Ureter (tissue), 1 donor: ENCODE data around the gene MATN3. TPM values are rescaled to one million over a fixed set of nuclear protein-coding genes. Genes with fewer than 3 reads are reported as not detected.

Source experiments
- DNase-seq: peaks from one replicate; pipeline ENCODE4 v3.0.0-alpha.2; 2020; ENCODE audit warnings: low spot score
- total RNA-seq: library from RNA; stranded (reverse); gene quantifications from one replicate; pipeline ENCODE4 v1.2.4, GENCODE V29; 2023
- donor health status: DM: yes; HTN: yes; CAD: no.

MATN3 gene
- total RNA-seq, 1 donor from 2014 or later: 2.2 TPM

DNA sequence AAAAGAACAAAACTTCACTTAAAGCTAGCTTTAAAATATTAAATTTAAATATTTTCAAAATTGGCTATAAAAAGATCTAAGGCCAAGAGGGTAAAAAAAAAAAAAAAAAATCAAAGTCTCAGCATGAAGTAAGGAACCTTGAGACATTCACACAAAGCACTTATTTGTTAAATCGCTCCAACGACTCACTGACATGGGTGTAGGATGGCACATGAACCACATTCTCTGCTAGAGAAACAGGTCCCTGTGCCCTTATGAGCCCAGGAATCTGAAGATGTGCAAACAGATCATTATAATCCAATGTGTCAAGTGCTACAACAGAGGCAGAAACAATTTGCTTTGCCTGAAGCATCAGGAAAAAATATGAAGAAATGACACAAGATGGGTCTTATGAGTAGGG lies 25.2 kb upstream of the MATN3 start:
- no peak for DNase-seq

DNA sequence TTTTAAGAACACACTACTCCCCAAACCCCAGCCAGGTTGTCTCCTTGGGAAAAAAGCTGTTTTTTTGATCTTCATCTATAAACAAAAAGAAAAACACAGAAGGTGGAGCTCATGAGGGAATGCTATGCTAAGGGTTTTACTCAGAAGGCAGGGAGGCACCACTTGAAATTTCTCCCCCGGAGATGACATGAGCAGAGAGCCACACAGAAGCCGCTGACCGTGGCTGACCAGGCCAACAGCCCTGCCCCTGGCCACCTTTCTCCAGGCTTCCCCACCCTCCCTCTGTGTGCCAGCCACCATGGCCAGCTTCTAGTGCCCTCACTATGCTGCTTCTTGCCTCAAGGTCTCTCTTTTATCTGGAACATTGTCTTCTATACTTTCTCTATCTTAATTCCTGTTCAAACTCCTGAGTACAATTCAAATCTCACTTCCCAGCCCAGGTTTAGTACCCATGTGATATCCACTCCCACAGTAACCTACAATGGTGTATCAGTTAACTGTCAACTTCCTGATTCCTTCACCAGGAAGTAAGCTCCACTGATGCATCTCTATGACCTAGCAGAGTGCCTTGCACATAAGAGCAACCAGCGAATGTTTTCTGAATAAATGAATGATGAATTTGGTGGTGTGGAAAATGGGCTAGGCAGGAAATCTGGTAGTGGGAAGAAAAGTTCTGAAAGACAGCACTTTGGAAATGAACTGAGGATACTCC lies 23.6 kb upstream of the MATN3 start:
- DNase-seq: no peak

DNA sequence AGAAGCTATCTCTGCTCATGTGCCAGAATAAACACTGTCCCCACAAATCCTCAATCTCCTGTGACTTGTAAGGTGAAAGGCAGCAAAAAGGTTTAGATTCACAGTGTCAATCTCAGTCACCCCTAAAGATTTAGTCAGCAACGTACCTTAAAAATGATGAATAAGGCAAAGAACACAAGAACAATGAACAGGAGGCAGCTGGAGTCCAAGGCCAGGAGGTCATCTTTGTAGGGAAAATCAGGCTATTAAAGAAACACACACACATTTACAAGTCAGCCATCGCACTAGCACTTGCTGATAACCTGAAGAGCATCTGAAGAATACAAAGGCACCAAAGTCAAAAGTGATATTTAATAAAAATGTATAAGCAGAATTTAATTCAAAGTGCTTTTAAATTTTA lies 22.4 kb upstream of the MATN3 start:
- DNase-seq: no peak

DNA sequence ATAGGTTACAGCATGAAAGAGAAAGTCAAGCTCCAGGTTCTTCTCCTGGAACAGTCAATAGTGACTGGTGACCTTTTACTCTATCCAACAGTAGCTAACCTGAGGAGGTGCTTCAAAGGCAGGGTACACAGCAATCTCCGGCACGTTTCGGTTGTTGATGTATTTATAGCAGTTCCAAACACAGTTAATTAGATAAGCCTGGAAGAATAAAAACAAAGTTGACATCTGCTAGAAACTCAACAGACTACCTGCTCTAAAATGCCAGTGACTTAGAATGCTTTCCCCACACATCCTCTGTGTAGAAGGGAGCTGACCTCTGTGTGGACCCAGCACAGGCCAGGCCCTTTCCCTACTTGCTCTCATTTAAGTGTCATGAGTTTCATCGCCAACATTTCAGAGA lies 21.8 kb upstream of the MATN3 start:
- no peak for DNase-seq

DNA sequence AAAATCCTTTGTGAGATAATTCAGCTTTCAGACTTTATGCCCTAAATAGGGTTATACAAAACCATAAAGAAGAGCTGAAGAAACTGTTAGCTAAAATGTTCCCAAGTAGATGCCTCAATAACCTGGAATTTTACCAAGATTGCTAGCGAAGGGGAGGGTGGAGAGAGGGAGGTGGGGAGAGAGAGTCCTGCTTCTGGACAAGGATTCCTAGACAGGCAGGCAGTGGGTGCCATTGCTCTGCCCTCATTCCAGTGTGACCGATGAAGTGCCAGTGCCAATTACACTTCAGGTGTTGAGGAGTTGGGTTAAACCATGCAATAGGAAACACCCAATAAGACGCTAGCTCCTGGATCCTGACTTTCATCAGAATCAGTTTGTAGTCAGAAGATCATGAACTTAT lies 20.9 kb upstream of the MATN3 start:
- no peak for DNase-seq

DNA sequence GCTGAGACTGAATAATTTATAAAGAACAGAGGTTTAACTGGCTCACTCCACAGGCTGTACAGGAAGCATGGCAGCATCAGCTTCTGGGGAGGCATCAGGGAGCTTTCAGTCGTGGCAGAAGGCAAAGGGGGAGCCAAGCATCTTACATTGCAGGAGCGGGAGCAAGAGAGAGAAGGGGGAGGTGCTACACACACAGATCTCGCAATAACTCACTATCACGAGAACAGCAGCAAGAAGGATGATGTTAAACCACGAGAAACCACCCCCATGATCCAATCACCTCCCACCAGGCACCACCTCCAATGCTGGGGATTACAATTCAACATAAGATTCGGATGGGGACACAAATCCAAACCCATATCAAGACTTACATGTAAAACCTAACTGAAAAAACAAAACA lies 17.8 kb upstream of the MATN3 start:
- no peak for DNase-seq

DNA sequence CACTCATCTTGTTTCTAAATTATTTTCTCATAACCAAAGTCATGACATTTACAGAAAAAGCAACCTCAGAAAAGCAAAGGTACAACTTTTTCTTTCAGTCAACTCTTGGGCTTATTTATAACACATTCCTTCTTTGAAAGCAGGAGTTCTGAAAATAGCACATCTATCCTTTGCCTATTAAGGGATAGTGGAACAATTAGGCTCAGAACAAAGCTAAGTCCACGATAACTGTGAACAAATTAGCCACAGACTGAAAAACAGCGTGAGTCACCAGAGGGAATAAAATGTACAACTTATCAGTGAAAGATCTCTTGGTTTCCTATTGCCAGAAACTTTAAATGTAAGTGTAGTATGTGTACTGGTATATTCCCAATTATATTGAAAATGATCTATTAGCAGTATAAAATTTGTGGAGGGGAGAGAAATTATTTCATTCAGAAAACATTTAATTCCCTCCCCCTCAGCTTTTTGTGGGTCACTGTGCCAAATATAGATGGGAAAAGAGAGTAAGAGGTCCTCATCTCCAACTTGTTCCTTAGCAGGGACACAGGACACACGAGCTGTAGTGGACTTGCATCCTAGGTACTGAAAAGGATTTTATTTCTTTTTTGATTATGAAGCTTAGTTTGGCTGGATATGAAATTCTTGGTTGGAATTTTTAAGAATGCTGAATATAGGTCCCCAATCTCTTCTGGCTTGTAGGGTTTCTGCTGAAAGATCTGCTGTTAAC lies 15.4 kb upstream of the MATN3 start:
- DNase-seq: no peak

DNA sequence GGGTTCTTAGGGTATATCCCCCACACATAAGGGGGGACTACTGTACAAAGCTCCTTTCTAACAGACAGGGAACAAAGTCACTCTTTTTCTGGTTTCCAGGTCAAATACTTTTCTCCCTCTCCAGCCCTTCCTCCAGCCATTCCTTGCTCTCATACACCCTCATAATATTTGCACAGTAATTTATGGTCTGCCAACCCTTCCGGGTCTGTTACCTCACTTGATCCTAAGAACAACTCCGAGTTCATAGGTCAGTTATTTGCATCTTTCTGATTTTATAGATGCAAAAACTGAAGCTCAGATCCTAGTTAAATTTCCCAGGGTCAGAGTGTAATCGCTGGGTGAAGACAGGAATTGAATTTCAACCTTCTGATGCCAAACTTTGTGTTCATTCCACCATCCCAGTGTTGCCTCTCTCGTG lies 14.8 kb upstream of the MATN3 start:
- DNase-seq: no peak

DNA sequence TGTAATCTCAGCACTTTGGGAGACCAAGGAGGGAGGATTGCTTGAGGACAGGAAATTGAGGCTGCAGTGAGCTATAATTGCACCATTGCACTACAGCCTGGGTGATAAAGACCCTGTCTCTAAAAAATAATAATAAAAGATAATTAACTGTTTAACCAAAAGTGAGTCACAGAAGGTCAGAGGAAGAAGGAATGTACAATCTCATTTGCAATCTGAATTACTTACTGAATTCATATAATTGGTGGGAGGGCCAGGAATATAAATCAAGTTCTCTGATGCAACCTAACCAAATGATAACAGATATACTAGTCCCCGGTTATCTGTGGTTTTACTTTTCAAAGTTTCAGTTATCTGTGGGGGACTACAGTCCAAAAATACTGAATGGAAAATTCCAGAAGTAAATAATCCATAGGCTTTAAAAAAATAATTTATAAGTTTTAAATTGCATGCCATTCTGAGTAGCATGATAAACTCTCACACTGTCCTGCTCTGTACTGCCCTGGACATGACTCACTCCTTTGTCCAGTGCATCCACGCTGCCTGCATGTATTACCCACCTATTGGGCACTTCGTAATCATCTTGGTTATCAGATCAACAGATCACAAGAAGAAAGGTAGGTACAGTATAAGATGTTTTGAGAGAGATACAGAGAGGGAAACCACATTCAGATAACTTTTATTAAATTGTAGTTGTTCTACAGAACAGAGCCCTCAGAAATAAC lies 12.8 kb upstream of the MATN3 start:
- no peak for DNase-seq

DNA sequence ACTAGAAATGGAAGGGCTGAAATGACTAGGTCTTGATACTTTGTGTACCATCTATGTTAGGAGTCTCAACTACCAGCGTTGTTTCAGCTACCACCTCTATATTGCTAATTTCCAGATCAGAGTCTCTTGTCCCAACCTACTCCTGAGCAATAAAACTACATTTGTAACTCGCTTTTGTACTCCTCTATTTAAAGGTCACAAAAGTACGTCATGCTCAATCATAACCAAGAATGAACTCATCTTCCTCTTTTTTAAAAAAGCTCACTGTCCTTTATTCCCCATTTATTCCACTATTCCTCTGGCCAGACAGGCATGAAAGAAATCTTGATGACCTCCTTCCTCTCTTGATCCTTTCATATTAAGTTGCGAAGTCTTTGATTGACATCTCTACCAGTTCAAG lies 11.2 kb upstream of the MATN3 start:
- no peak for DNase-seq

DNA sequence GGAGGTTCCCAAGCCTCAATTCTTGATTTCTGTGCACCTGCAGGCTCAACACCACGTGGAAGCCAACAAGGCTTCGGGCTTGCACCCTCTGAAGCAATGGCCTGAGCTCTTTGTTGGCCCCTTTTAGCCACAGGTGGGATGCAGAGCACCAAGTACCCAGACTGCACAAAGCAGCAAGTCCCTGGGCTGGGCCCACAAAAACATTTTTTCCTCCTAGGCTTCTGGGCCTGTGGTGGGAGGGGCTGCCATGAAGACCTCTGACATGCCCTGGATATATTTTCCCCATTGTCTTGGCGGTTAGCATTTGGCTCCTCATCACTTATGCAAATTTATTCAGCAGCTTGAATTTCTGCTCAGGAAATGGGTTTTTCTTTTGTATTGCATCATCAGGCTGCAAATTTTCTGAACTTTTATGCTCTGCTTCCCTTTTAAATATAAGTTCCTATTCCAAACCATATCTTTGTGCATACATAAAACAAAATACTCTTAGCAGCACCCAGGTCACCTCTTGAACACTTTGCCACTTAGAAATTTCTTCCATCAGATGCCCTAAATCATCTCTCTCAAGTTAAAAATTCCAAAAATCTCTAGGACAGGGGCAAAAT lies 9.0 kb upstream of the MATN3 start:
- DNase-seq: no peak

DNA sequence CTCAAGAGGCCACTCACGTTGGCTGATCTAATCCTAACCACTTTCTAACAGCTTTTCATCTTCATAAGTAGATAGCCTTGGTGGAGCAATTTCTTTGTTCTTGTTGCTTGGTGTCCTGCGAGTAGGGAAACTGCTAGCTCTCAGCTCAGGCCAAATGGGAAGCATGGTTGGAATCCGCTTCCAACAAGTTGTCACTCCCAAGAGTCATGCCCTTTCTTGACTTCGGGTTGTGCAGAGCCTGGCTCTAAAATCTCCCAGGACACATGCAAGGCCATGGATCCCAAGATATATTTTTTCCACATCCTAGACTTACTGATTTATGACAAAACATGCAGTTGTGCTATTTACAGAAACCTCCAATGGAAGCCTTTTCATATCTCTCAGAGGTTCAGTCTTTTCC lies 7.3 kb upstream of the MATN3 start:
- no peak for DNase-seq

DNA sequence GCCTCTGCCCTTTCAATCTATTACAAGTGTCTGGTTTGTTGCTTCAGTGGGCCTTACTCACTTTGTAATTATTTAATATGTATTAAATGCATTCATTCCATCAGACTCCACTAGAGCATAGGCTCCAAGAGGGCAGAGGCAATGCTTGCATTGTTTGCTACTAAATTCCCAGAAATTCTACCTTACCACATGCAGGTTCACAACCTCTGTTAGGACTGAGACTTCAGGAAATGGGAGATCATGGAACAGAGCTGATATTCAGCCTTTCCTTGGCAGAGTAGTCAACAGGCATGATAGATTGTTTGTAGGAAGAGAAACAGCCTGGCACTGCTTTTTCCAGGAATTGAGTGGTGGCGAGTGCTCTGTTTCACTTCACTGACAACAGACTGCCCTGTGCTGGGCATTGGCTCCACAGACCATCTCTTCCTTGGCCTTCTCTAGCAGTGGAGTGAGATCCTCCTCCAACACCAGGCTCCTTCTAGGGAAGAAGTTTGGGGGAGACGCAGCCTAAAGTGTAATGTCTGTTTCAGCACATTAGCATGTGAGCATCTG lies 6.2 kb upstream of the MATN3 start:
- DNase-seq: no peak

DNA sequence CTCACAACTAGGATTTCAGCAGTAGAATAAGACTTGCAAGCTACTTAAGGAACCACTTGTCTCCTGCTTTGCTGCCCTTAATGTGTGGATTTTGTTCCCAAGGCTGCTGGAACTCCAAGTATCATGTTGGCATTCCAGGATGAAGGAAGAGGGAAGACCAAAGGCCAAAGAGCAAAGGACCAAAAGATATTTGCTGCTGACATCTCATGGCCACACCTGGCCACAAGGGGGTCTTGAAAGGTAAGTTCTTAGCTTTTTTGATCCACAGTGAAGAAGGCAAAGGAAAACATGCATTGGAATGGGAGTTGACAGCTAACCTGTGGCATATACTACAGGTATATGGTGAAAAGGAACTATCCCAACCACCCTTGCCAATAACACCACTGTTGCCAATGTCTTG lies 3.9 kb upstream of the MATN3 start:
- no peak for DNase-seq

DNA sequence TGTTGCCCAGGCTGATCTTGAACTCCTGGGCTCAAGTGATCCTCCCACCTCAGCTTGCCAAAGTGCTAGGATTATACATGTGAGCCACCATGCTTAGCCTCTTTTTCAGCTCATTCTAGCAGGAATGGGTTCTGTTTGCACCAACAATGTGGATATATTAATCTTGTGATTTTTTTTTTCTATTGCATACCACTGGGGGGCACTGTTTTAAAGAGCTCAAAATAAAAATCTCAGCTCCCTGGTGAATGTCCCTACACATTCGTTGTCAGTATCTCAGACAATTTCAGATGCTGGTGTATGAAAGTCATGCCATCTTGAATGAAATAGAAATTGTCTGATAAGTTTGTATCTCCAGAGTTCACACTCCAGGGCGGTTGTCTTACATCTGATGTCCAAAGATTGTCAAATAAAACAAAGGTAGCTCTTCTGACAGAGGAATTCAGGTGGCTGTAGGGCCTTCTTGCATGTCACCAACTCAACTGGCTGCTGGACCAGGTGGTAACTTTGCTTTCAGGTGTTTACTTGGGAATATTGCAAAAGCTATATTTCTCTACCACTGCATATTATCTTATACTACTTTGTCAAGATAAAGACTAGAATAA lies 3.1 kb upstream of the MATN3 start:
- no peak for DNase-seq

DNA sequence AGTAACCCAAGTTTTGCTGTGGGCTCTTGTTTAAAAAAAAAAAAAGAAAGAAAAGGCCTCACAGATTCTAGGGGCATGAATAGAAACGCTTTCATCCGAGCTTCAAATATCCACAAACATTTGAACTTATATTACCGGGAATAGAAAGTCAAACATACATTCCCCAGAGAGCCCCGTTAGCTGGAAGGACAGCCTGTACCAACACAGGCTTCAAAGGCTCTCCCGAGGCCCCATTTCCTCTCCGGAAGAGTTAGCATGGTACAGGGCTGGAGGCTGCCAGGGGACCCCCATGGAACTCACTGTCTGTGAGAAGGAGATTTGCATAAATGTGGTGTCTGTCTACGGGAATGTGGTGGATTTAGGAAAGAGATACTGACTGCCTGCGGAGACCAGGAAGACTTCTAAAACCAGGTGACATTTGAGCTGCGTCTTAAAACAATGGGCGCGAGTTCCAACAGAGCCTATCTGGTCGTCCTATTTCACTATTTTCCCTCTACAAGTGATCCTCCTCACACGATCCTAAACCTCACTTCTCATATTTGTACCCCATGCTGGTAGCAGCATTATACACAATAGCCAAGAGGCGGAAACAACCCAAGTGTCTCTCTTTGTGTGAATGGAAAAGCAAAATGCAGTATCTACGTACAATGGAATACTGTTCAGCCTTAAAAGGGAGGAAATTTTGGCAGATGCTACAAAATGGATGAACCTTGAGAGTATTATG lies 820 bp upstream of the MATN3 start:
- DNase-seq: no peak

DNA sequence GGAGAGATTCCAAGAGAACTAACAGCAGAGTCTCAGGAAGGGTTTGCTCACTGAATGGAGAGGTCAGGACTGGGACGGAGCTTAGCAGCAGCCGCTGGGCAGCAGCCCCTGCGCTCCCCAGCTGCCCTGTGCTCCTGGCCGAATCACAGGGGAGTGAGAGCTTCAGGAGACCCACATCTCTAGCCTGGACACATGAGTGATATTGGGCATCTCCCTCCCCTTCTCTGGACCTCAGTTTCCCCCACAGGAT lies 511 bp downstream of the MATN3 start:
- DNase-seq: no peak

DNA sequence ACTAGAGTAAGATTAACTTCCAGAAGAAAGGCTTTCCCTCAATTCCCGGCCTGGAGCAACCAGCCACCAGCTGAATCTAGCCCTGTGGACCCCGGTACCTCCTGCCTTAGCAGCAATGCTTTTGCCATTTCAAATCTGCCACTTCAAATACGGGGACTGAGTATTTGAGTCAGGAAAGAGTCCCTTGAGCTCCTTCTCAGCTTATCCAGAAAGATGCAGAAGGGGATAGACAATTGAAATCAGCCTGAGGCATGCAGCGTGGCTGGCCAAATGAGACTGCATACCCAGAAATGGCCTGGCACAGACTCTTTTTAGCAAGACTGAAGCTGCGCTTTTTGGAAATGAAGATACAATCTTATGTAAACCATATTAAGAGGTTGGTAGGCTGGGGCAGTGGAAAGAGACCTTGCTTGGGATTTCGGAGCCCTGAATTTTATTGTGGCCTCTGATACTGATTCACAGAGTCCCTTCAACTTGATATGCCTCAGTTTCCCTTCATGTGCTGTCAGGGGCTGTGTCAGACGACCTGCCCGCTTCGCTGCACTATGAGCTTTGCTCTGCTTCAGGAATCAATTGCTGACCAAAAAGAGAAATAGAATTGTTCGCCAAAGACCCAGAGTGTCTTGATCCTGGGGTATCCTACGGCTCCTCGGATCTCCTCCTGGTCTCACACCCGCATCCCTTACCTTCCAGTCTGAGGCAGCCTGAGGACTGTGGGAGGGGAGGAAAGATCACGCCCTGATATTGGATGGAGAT lies 1.0 kb downstream of the MATN3 start:
- DNase-seq: no peak

DNA sequence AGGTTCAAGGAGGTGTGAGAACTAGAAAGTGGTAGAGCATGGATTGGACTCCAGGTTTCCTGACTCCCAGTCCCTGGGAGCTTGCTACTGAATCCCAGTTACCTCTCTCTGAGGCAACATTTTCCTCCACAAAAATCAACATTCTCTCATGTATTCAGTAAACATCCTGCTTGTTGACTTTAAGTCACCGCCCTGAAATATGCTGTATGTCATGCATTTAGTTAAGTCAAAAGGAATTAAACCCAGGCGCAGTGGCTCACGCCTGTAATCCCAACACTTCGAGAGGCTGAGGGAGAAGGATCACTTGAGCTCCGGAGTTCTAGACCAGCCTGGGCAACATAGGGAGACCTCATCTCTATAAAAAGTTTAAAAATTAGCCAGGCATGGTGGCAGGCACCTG lies 3.8 kb downstream of the MATN3 start:
- no peak for DNase-seq

DNA sequence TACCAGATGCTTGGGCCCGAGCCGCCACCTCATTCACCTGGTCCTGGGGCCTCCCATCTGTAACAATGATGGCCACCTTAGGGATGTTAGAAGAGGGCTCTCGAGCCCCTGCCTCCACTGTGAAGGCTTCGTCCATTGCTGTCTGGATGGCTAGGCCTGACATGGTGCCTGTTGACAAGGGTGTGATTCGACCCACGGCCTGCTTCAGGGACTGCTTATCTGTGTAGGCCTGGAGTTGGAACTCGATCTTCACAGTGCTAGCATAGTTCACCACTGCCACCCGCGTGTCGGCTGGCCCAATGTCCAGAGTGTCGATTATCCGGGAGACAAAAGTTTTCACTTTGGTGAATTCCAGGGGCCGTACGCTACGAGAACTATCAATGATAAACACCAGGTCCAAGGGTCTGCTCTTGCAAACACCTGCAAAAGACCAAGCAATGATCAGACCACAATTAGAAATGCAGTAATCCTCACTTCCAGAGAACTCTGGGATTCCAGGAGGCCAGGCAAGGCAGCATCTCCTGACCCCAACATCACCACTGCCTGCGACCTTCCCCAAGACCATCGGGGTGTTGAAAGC lies 6.5 kb downstream of the MATN3 start:
- no peak for DNase-seq
